Mucosa of stomach (tissue), 1 donor: ENCODE data around the gene METTL25B.

Experiments used
- H3K27me3 ChIP-seq: one replicate; pipeline ENCODE4 v1.7.0; 2013; ENCODE audit warnings: mild to moderate bottlenecking, low read length; ENCODE audit not compliant: control insufficient read depth, insufficient read depth
- H3K36me3 ChIP-seq: one replicate; pipeline ENCODE4 v1.7.0; 2013; ENCODE audit warnings: low read length; ENCODE audit not compliant: control insufficient read depth, insufficient read depth
- H3K4me1 ChIP-seq: one replicate; pipeline ENCODE4 v1.7.0; 2013; ENCODE audit warnings: mild to moderate bottlenecking, low read length; ENCODE audit not compliant: control insufficient read depth, insufficient read depth
- H3K4me3 ChIP-seq: one replicate; pipeline ENCODE4 v1.7.0; 2013; ENCODE audit warnings: low read length
- H3K9ac ChIP-seq: one replicate; pipeline ENCODE4 v1.7.0; 2013; ENCODE audit warnings: mild to moderate bottlenecking, low read length, moderate library complexity
- H3K9me3 ChIP-seq: one replicate; pipeline ENCODE4 v1.7.0; 2013; ENCODE audit warnings: mild to moderate bottlenecking, low read length, moderate library complexity; ENCODE audit not compliant: control insufficient read depth
- donor health status: Pancreatic carcinoma.

The METTL25B gene

DNA sequence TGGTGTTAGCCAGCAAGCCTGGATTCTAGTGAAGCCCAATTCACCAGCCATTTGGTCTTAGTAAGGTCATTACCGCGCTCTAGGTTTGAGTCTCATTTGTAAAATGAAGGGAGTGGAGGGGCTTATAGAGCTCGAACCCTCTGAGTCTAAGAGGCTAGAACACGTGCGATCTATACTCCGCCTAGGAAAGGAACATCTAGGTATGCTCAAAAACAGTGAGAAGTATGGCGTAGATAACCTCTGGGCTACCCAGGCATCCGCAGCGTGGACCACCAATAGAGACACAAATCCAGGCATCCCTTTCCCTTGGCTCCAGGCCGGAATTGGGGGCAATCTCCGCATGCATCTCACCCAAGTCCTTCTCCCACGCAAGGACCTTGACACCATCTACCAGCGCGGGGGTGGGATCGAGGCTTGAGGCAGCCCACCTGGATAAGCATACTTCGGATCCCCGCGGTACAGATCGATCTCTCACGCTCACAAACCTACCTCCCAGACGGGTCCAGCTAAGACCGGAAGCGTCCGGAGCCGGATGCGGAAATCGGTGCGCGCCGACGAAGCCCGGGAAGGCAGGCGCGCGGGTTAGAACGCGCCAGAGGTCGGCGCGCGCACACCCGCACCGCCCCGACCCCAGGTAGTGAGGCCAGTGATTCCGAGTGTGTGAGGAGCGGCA is at the start of gene METTL25B:
Gene METTL25B (plus strand): TSS at position 544 of the 673 bp plus-strand sequence. CDS start 636 bp downstream, outside the sequence.
- Histone ChIP-seq H3K4me3 (peak within 1 kb of the TSS; percentile 98), H3K27me3 (no peaks in the 10 kb centered on the region), H3K9ac (peak within 1 kb of the TSS; percentile 91), H3K36me3 (peaks cover 5% of the 10 kb centered on the region), H3K9me3 (no peaks in the 10 kb centered on the region), H3K4me1 (peaks cover 29% of the 10 kb centered on the region)

DNA sequence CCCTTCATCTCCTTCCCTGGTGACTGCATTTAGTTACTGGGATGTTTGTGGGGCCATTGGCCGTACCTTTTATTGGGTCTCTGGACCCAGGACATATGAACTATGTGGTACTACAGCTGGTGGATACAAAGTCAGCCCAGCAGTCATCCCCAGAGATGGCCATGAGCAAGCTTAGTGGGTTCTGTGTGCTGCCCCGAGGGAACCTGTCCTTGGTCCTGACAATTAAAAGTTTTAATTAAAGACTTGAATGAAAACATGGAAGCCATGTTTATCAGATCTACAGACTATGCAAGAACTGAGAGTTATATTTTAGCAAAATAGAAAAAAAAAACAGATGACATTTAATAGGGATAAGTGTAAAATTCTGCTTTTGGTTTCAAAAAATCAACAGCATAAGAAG is 48.2 kb upstream of the METTL25B start:
- Histone ChIP-seq H3K27me3 (peaks cover 77% of the 10 kb centered on the region), H3K9ac (no peak overlapping the region)

DNA sequence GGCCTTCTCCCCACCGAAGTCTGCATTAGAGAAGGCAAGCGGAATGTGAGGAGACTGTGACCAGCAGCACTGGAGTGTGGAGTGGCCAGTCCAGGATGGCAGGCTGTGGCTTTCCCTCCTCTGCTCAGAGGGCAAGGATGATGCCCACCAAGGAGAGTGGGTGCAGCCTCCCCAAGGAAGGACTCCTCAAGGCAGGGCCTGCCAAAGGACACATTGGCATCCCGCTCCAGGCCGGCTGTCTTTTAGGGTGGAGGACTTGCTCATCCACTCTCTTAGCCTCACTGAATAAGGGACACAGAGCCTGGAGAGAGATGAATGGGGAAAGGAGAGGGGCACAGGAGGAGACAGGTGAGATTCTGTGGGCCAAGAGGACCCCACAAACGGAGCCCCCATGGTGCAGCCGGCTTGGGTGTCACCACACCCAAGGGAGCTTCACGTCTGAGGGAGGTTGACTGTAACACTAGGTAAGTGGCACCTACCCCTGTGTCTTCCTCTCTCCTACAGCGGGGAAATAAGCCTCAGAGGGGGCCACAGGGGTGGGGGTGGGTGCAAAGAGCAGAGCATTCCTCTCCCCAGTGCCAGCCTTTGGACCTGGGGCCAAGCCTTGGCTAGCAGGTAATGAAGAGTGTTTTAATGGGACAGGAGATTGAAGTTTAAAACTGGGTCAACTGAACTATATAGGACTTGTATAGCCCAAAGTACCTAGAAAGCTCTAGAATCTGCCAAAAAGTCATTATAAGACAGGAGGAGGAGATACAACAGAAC is 46.9 kb upstream of the METTL25B start:
- peaks cover 64% of the 10 kb centered on the region for H3K27me3 ChIP-seq
- no peaks in the 10 kb centered on the region for H3K36me3 ChIP-seq
- no peaks in the 10 kb centered on the region for H3K9me3 ChIP-seq

More for the DNA sequence above, 48.2 kb upstream of the METTL25B start:
- no peaks in the 10 kb centered on the region for H3K36me3 ChIP-seq
- no peaks in the 10 kb centered on the region for H3K9me3 ChIP-seq
- peaks cover 12% of the 10 kb centered on the region for H3K4me1 ChIP-seq
- H3K4me3 ChIP-seq, result no peak overlapping the region

DNA sequence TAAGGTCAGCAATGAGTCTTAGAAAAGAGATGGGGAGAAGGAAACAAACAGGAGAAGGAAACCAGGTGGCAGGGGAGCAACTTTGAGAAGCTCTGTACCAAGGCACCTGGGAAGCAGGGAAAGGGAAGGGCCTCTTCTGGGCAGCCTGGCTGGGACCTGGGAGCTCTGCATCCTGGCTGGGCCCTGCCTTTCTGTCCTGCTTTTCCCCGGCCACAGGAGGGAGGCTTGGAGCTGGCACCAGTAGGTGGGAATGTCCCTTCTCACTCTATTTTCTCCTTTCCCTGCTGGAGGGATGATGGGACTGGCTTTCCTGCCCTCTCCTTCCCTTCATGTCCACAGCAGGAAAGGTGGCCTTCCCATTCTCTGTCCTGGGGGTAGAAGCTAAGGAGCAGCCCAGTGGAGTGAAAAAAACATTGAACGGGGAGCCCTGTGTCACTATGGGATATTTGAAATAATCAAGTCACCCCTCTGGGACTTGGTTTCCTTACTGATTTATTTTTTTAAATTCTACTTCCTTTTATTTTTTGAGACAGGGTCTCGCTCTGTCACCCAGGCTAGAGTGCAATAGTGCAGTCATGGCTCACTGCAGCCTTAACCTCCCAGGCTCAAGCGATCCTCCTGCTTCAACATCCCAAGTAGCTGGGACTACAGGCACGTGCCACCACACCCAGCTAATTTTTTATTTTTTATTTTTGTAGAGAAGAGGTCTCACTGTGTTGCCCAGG is 45.9 kb upstream of the METTL25B start:
- H3K4me3 ChIP-seq, result no peak overlapping the region
- no peaks in the 10 kb centered on the region for H3K36me3 ChIP-seq
- H3K27me3 ChIP-seq, result peaks cover 54% of the 10 kb centered on the region
- no peak overlapping the region for H3K9ac ChIP-seq
- H3K9me3 ChIP-seq, result no peaks in the 10 kb centered on the region
- peaks cover 6% of the 10 kb centered on the region for H3K4me1 ChIP-seq

More for the DNA sequence above, 46.9 kb upstream of the METTL25B start:
- no peak overlapping the region for H3K4me3 ChIP-seq
- peaks cover 12% of the 10 kb centered on the region for H3K4me1 ChIP-seq
- H3K9ac ChIP-seq, result no peak overlapping the region

DNA sequence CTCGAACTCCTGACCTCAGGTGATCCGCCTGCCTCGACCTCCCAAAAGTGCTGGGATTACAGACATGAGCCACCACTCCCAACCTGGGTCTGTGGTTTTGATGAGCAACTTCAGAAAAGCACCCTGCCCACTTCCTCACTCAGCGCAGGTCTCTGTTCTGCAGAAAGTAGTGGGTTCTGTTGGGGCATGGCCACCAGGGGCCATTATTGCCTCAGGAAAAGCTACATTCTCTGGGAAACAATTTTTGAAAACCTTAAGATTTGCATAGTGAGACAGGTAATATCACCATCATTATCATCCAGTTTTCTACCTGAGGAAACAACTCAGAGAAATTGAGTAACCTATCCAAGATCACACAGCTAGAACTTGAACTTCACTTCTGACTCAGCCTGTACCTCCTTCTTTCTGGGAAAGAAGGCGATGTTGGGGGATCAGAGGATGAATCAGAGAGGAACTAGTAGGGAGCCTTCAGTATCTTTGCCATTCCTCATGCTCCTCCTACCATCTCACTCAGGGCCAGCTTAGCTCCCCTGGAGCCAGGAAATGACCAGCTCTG is 44.0 kb upstream of the METTL25B start:
- Histone ChIP-seq H3K4me1 (no peaks in the 10 kb centered on the region), H3K9ac (no peak overlapping the region), H3K36me3 (no peaks in the 10 kb centered on the region), H3K4me3 (no peak overlapping the region), H3K9me3 (no peaks in the 10 kb centered on the region), H3K27me3 (peaks cover 44% of the 10 kb centered on the region)

DNA sequence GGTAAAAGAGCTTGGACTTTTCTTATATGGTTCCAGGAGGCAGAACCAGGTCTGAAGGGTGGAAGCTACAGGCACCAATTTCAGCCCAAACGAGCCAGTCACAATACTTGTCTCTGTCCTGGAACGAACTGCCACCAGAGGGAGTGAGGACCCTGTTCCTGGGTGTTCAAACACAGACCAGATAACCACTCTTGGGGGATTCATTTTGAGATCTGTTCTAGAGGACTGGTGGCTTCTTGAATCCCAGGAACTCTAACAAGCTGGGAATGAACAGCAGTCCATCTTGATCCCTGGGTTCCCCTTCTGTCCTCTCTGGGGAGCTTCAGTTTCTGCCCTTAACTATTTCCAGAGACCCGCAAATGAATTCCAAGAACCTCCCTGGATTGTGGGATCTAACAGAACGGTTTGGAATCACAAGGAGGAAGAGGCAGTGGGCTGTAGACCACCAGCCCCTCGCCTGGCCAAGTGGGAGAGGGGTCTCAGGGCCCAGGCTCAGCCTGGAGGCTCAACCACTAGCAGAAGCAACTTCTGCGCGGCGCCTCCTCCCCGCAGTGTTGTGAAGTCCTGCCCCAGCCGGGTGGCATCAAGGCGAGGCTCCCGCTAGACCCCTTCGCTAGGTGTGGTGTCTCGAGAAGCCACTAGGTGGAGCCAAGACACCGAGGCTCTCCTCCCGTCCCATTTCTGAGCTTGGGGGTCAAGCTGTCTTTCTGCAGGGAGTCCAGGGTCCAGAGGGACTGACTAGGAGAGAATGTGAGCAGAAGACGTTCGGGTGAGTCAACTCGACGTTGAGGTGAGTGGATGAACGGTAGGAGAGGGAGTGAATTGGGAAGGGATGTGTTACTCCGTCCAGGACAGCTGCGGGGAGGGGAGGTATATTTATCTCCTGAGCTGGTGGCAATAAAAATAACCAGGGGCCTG is 39.0 kb upstream of the METTL25B start:
- H3K27me3 ChIP-seq, result peaks cover 56% of the 10 kb centered on the region
- H3K9me3 ChIP-seq, result no peaks in the 10 kb centered on the region
- H3K9ac ChIP-seq, result no peak overlapping the region
- no peaks in the 10 kb centered on the region for H3K36me3 ChIP-seq
- no peak overlapping the region for H3K4me3 ChIP-seq
- peaks cover 26% of the 10 kb centered on the region for H3K4me1 ChIP-seq

DNA sequence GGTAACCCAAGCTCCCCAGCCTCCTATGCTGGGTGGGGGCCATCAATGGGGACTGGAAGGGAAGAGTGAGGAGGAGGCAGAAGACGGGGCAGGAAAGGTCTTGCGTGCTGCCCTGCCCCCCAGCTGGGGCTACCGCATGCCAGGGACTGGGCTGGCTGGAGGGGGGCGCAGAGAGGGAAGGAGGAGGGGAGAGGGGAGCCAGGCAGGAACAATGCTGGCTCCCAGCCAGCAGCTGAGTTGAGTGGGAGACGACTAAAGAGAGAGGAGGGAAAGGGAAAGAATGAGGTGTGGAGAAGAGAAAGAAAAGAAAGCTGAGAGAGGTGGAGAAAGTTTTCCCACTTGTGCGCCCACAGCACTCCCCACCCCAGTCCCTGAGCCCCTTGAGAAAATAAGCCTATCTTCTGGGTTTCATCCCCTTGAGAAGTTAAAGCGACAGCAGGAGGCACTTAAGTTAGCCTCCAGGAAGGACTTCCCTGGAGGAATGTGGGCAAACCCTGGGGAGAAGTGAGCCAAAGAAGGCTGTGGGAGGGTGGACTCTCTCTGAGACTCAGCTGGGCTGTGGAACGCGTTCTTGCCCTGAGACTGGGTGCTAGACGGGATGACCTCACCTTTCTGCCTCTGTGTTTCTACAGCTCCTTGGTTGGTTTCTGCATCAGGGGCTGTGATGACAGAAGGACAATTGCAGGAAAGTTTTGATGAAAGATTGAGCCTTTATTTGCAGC is 38.2 kb upstream of the METTL25B start:
- no peaks in the 10 kb centered on the region for H3K9me3 ChIP-seq
- peaks cover 51% of the 10 kb centered on the region for H3K27me3 ChIP-seq
- H3K4me3 ChIP-seq, result no peak overlapping the region
- no peak overlapping the region for H3K9ac ChIP-seq
- no peaks in the 10 kb centered on the region for H3K36me3 ChIP-seq
- H3K4me1 ChIP-seq, result peaks cover 30% of the 10 kb centered on the region

DNA sequence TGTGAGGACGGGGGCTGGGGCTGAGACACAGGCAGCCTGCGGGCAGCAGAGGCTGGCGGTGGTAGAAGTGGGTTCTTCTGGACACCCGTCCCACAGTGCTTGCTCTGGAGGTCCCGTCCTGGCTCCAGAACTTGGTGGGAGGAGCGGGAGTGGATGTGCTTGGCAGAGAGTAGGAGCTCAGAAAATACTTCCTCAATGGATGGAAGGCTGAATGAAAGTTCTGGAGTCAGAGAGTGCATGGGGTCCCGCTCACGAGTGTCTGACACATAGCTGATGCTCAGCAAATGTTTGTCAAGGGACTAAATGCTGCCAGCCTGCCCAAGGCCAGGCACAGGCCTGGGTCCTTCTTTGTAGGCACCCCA is 37.6 kb upstream of the METTL25B start:
- no peaks in the 10 kb centered on the region for H3K9me3 ChIP-seq
- peaks cover 30% of the 10 kb centered on the region for H3K4me1 ChIP-seq
- H3K4me3 ChIP-seq, result no peak overlapping the region
- no peak overlapping the region for H3K9ac ChIP-seq
- H3K27me3 ChIP-seq, result peaks cover 51% of the 10 kb centered on the region
- H3K36me3 ChIP-seq, result no peaks in the 10 kb centered on the region

DNA sequence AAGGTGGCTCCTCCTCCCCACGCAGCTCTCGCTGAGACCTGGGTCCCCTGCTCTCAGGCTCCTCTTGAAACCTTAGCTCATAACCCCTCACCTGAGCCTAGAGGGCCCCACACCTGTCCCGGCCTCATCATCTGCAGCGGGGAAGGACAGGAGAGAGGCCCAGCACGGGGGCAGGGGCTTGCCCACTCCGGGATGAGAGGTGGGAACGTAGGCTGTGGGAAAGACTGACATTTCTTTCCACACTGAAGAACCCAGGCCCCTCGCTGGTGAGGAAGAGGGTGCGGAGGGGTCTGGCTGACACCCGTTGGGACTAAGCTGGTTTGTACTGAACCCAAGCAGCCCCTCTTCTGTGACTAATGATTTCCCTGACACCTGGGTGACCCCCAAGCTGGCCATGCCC is 37.1 kb upstream of the METTL25B start:
- Histone ChIP-seq H3K9ac (no peak overlapping the region), H3K27me3 (peaks cover 51% of the 10 kb centered on the region), H3K9me3 (no peaks in the 10 kb centered on the region), H3K4me3 (no peak overlapping the region), H3K4me1 (peaks cover 30% of the 10 kb centered on the region), H3K36me3 (no peaks in the 10 kb centered on the region)

DNA sequence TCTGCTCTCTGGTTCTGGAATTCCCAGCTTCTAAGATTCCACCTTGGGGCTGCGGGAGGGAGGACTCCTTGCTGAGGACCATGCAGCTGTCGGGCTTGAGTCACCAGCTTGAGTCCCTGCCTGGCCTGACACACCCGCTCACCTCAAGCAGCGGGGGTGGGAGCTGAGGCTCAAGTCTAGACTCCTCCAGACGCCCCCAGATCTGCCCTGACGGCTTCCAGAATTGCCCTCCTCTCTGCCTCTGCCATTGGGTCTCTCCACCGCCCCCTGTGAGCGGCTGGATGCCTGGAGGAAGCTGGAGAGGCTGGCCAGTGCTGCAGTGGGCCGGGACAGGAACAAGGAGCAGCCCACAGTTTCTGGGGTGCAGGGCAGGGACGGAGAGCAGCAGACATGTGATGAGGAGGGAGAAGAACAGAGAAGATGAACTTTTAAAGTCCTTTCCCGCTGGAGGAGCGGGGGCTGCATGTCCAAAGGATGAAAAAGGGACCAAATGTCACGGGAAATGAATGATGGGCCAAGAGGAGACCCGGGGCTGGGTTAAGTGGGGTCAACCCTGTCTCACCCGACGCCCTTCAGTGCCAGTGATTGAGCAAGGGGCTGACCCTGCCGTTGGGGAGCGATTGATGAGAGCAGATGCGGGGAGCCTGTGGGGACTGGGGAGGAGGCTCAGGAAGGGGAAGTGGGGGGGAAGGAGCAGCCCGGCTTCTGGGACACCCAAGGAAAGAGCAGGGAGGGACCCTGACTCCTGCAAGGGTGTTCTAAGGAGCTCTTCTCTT is 36.4 kb upstream of the METTL25B start:
- Histone ChIP-seq H3K4me1 (peaks cover 30% of the 10 kb centered on the region), H3K27me3 (peaks cover 51% of the 10 kb centered on the region), H3K9me3 (no peaks in the 10 kb centered on the region), H3K36me3 (no peaks in the 10 kb centered on the region), H3K4me3 (no peak overlapping the region), H3K9ac (no peak overlapping the region)
